CD4-positive, alpha-beta T cell (primary cell): ENCODE measurements around the gene PCTP. TPM values are rescaled to one million over a fixed set of nuclear protein-coding genes. Genes with fewer than 3 reads are reported as not detected.

ENCODE experiments used
- ATAC-seq: fragments of 200-7000 bp; cut with Tn5 transposase; one replicate; pipeline ENCODE4 v1.10.0; 2022; ENCODE audit warnings: mild to moderate bottlenecking; ENCODE audit not compliant: poor library complexity
- CTCF ChIA-PET: fragments of 350-600 bp; sonication (Branson Sonifier 250); formaldehyde crosslinking; loops from one replicate; lab custom pipeline; 2021; ENCODE audit warnings: antibody characterized with exemption, inconsistent platforms; lab: Charles Lee
- POLR2A ChIA-PET: fragments of 350-600 bp; sonication (Branson Sonifier 250); formaldehyde crosslinking; loops from one replicate; lab custom pipeline; 2021; ENCODE audit warnings: antibody characterized with exemption, inconsistent platforms; lab: Charles Lee
- DNase-seq, 14 experiments: peaks; one replicate each; pipeline ENCODE4 v3.0.0-alpha.2; 2013 to 2020; ENCODE audit warnings: mixed read lengths in 2 of 14
- H3K27ac ChIP-seq, 2 donors: one replicate each; pipeline versions ENCODE4 v1.5.1 to v1.7.0; 2013; ENCODE audit warnings: low read length in 2 of 2, low read depth in 1 of 2, mild to moderate bottlenecking in 1 of 2
- H3K27me3 ChIP-seq, 2 experiments: 1 replicate in 1 of 2; 2 replicates in 1 of 2; pipeline versions ENCODE4 v1.6.1 to v1.7.0; 2013; ENCODE audit warnings: low read length in 2 of 2, control low read depth in 1 of 2, mild to moderate bottlenecking in 1 of 2, moderate library complexity in 1 of 2; ENCODE audit not compliant: insufficient read depth in 2 of 2, control insufficient read depth in 1 of 2
- H3K36me3 ChIP-seq: one replicate; pipeline ENCODE4 v1.6.1; 2013; ENCODE audit warnings: low read length, control low read depth; ENCODE audit not compliant: insufficient read depth
- H3K4me1 ChIP-seq: one replicate; pipeline ENCODE4 v1.6.1; 2013; ENCODE audit warnings: low read length, control low read depth; ENCODE audit not compliant: insufficient read depth
- H3K4me3 ChIP-seq: one replicate; pipeline ENCODE4 v1.5.1; 2013; ENCODE audit warnings: mild to moderate bottlenecking, low read length, moderate library complexity
- H3K9me3 ChIP-seq, 2 experiments: 1 replicate in 1 of 2; 2 replicates in 1 of 2; pipeline versions ENCODE4 v1.6.1 to v1.7.0; 2013; ENCODE audit warnings: low read length in 2 of 2, mild to moderate bottlenecking in 2 of 2, control low read depth in 1 of 2, moderate library complexity in 1 of 2; ENCODE audit not compliant: control insufficient read depth in 1 of 2, insufficient read depth in 1 of 2
- H3K27ac Mint-ChIP-seq: one replicate; pipeline ENCODE4 v1.8.0; 2020; ENCODE audit warnings: mixed read lengths
- H3K27me3 Mint-ChIP-seq: one replicate; pipeline ENCODE4 v1.8.0; 2021; ENCODE audit warnings: mixed read lengths
- H3K36me3 Mint-ChIP-seq: one replicate; pipeline ENCODE4 v1.8.0; 2021; ENCODE audit warnings: low read depth, mixed read lengths
- H3K4me1 Mint-ChIP-seq: one replicate; pipeline ENCODE4 v1.8.0; 2021; ENCODE audit warnings: low read depth, mixed read lengths
- H3K4me3 Mint-ChIP-seq: one replicate; pipeline ENCODE4 v1.8.0; 2020; ENCODE audit warnings: mild to moderate bottlenecking, mixed read lengths
- H3K9me3 Mint-ChIP-seq: one replicate; pipeline ENCODE4 v1.8.0; 2020; ENCODE audit warnings: mixed read lengths
- CTCF ChIP-seq: fragments of 200-600 bp; IDR thresholded peaks from one replicate; pipeline ENCODE4 v1.8.0; 2022; ENCODE audit warnings: antibody characterized with exemption, mild to moderate bottlenecking
- intact Hi-C, 2 experiments: fragments of 100-400 bp; cut with DNase I in 1 of 2; cut with micrococcal nuclease in 1 of 2; formaldehyde crosslinking; loops; one replicate each; pipeline versions ENCODE4 v1.15.1 to v1.9.0; 2023 to 2025; cut with DNase I, micrococcal nuclease
- total RNA-seq, 174 experiments: library from RNA in 2 of 174; stranded (reverse) in 2 of 174; gene quantifications; one replicate each; pipeline ENCODE4 v1.2.3 and lab custom pipeline; 2021 to 2026

The PCTP gene
- total RNA-seq, 2 experiments from 2014 or later = 1.1 to 1.2 TPM

GRCh38 chr17:55816532-55817396 lies 65.9 kb downstream of the PCTP start:
- Histone ChIP-seq H3K27ac (no peak overlapping the region), H3K27me3 (peaks cover 3 to 8% of the 10 kb centered on the region in 2 experiments), H3K4me1 (no peaks in the 10 kb centered on the region), H3K36me3 (no peaks in the 10 kb centered on the region), H3K4me3 (no peak overlapping the region), H3K9me3 (peaks cover 0 to 9% of the 10 kb centered on the region in 2 experiments)
- no peak overlapping the region for H3K4me3 Mint-ChIP-seq
- H3K36me3 Mint-ChIP-seq = no peaks in the 10 kb centered on the region
- POLR2A ChIA-PET = no interaction called here
- H3K27ac Mint-ChIP-seq = no peak overlapping the region
- ATAC-seq = no peak
- CTCF ChIA-PET = no interaction called here
- TF ChIP-seq CTCF = no peak
- H3K27me3 Mint-ChIP-seq = peaks cover 17% of the 10 kb centered on the region
- H3K4me1 Mint-ChIP-seq = no peaks in the 10 kb centered on the region
- peaks cover 4% of the 10 kb centered on the region for H3K9me3 Mint-ChIP-seq
- intact Hi-C loops = no loop called here
- no peak for DNase-seq

- H3K9me3 ChIP-seq = peaks cover 0 to 9% of the 10 kb centered on the region in 2 experiments
Observed at GRCh38 chr17:55817397-55817709, 66.5 kb downstream of the PCTP start.

GRCh38 chr17:55818026-55818425 lies 67.2 kb downstream of the PCTP start:
- Mint-ChIP-seq H3K4me1 (no peaks in the 10 kb centered on the region), H3K36me3 (no peaks in the 10 kb centered on the region), H3K27ac (no peak overlapping the region), H3K9me3 (peaks cover 4% of the 10 kb centered on the region), H3K4me3 (no peak overlapping the region), H3K27me3 (peaks cover 17% of the 10 kb centered on the region)
- no peak for TF ChIP-seq CTCF
- CTCF ChIA-PET = no interaction called here
- Histone ChIP-seq H3K27ac (no peak overlapping the region), H3K9me3 (peaks cover 0 to 9% of the 10 kb centered on the region in 2 experiments), H3K4me3 (no peak overlapping the region), H3K4me1 (no peaks in the 10 kb centered on the region), H3K36me3 (no peaks in the 10 kb centered on the region), H3K27me3 (peaks cover 3 to 8% of the 10 kb centered on the region in 2 experiments)
- ATAC-seq (no peak), DNase-seq (no peak)
- POLR2A ChIA-PET = no interaction called here
- intact Hi-C loops = no loop called here

More at GRCh38 chr17:55817397-55817709, 66.5 kb downstream of the PCTP start:
- no peak for ATAC-seq
- Histone ChIP-seq H3K27ac (no peak overlapping the region), H3K4me3 (no peak overlapping the region), H3K27me3 (peaks cover 3 to 8% of the 10 kb centered on the region in 2 experiments), H3K4me1 (no peaks in the 10 kb centered on the region), H3K36me3 (no peaks in the 10 kb centered on the region)
- POLR2A ChIA-PET = no interaction called here
- Mint-ChIP-seq H3K4me1 (no peaks in the 10 kb centered on the region), H3K9me3 (peaks cover 4% of the 10 kb centered on the region), H3K27ac (no peak overlapping the region), H3K36me3 (no peaks in the 10 kb centered on the region), H3K4me3 (no peak overlapping the region), H3K27me3 (peaks cover 17% of the 10 kb centered on the region)
- intact Hi-C loops = no loop called here
- CTCF ChIA-PET = no interaction called here
- DNase-seq = no peak
- TF ChIP-seq CTCF = no peak
